ENCODE results near the gene CCDC197. TPM values are rescaled to one million over a fixed set of nuclear protein-coding genes. Genes with fewer than 3 reads are reported as not detected.

The CCDC197 gene
- total RNA-seq, 2 experiments from 2014 or later = not detected

GRCh38 chr14:94045563-94046345 lies 48.7 kb downstream of the CCDC197 start:
- Histone ChIP-seq H2AFZ (ENCODE audit: low read length) (no peak overlapping the region), H4K20me1 (ENCODE audit: insufficient read depth, low read length) (no peaks in the 10 kb centered on the region), H3K4me3 (ENCODE audit: low read depth, low read length, poor library complexity, severe bottlenecking) (no peak overlapping the region), H3K4me1 (ENCODE audit: insufficient read depth, low read length, poor library complexity, severe bottlenecking) (no peaks in the 10 kb centered on the region), H3K79me2 (ENCODE audit: insufficient read depth, low read depth, low read length) (no peaks in the 10 kb centered on the region), H3K4me2 (ENCODE audit: low read length) (no peak overlapping the region), H3K9me2 (ENCODE audit: insufficient read depth, low read length) (no peaks in the 10 kb centered on the region), H3K27ac (ENCODE audit: low read depth, low read length, poor library complexity, severe bottlenecking) (no peak overlapping the region), H3K36me3 (ENCODE audit: insufficient read depth, low read length) (peaks cover 38% of the 10 kb centered on the region), H3K9me3 (ENCODE audit: low read length) (no peaks in the 10 kb centered on the region)
- DNase-seq (ENCODE audit: low spot score) = no peak
- BruUV-seq (replicated peaks) = no TSS peak
- TF ChIP-seq EZH2phosphoT487 (IDR thresholded peaks at IDR 0.05; ENCODE audit: borderline replicate concordance, low read depth, low read length) = no peak
- TF ChIP-seq, protein P1, sequence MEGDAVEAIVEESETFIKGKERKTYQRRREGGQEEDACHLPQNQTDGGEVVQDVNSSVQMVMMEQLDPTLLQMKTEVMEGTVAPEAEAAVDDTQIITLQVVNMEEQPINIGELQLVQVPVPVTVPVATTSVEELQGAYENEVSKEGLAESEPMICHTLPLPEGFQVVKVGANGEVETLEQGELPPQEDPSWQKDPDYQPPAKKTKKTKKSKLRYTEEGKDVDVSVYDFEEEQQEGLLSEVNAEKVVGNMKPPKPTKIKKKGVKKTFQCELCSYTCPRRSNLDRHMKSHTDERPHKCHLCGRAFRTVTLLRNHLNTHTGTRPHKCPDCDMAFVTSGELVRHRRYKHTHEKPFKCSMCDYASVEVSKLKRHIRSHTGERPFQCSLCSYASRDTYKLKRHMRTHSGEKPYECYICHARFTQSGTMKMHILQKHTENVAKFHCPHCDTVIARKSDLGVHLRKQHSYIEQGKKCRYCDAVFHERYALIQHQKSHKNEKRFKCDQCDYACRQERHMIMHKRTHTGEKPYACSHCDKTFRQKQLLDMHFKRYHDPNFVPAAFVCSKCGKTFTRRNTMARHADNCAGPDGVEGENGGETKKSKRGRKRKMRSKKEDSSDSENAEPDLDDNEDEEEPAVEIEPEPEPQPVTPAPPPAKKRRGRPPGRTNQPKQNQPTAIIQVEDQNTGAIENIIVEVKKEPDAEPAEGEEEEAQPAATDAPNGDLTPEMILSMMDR (conservative IDR thresholded peaks at IDR 0.05; ENCODE audit: low read length) = no peak
- ChIA-PET CTCF (ENCODE audit: unreplicated experiment) (no interaction called here), POLR2A (interaction anchor here (0.8 kb wide), 1 partner anchor 8 kb away, joined by 4 read pairs; no protein-coding TSS in a partner anchor)
- intact Hi-C loops (cut with micrococcal nuclease; ENCODE audit: unreplicated experiment) = no loop called here

DNA sequence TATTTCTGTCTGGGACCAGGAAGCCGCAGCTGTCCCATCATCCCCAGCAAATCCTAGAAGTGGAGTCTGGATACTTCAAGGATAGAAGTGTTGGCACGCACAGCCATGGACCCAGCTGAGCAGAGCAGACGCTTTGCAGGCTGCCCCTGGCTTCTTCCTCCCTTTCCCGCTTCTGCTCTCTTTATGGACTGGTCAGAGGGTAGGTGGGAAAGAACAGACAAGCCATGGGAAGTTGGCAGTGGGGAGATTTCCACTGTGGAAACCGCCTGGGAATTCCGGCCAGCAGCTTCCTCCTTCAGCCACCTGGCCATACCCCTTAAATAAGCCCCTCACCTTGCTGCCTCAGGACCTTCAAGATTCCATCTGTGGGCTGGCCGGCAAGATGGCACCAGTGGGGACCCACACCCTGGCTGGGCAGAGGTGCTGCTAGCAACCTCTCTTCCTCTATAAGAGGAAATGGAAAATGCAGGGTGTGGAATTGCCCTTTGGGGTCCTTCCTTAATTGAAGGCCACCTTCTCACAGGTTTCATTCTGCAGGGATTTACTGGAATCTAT lies 49.7 kb downstream of the CCDC197 start:
- Histone ChIP-seq H3K79me2 (ENCODE audit: insufficient read depth, low read depth, low read length) (no peaks in the 10 kb centered on the region), H2AFZ (ENCODE audit: low read length) (no peak overlapping the region), H3K4me1 (ENCODE audit: insufficient read depth, low read length, poor library complexity, severe bottlenecking) (no peaks in the 10 kb centered on the region), H3K27ac (ENCODE audit: low read depth, low read length, poor library complexity, severe bottlenecking) (no peak overlapping the region), H4K20me1 (ENCODE audit: insufficient read depth, low read length) (no peaks in the 10 kb centered on the region), H3K9me2 (ENCODE audit: insufficient read depth, low read length) (no peaks in the 10 kb centered on the region), H3K9me3 (ENCODE audit: low read length) (no peaks in the 10 kb centered on the region), H3K4me3 (ENCODE audit: low read depth, low read length, poor library complexity, severe bottlenecking) (no peak overlapping the region), H3K4me2 (ENCODE audit: low read length) (no peak overlapping the region), H3K36me3 (ENCODE audit: insufficient read depth, low read length) (peaks cover 47% of the 10 kb centered on the region)
- ChIA-PET CTCF (ENCODE audit: unreplicated experiment) (interaction anchor here (0.6 kb wide), 1 partner anchor 10 kb away, joined by 3 read pairs; no protein-coding TSS in a partner anchor), POLR2A (interaction anchor here (0.6 to 0.8 kb wide), 3 partner anchors 9 to 1610 kb away, joined by 3 to 4 read pairs (median 4); no protein-coding TSS in a partner anchor)
- TF ChIP-seq, protein P1 (conservative IDR thresholded peaks at IDR 0.05; ENCODE audit: low read length) = no peak
- no peak for TF ChIP-seq EZH2phosphoT487 (IDR thresholded peaks at IDR 0.05; ENCODE audit: borderline replicate concordance, low read depth, low read length)
- intact Hi-C loops (cut with micrococcal nuclease; ENCODE audit: unreplicated experiment) = no loop called here
- DNase-seq (ENCODE audit: low spot score) = no peak
- BruUV-seq (replicated peaks) = no TSS peak

DNA sequence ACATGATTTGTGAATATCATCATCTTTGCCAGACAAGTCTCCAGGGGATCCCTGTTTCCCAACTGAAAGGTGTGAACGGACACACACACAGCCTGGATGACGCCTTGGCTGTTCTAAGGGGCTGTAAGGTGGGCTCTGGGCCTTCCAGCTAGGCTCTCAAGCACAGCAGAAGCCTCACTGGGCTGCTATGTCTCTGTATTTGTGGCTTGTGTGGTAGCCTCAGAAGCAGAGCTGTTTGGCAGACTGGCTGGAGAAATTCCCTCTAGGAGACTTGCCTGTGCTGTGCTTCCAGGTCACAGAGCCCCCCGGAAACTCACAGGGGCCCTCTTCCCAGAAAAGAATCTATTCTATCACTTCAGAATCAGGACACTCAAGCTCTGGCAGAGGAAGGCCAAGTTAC lies 50.5 kb downstream of the CCDC197 start:
- H3K36me3 ChIP-seq (ENCODE audit: insufficient read depth, low read length) = peaks cover 55% of the 10 kb centered on the region
- H3K79me2 ChIP-seq (ENCODE audit: insufficient read depth, low read depth, low read length) = no peaks in the 10 kb centered on the region
- CTCF ChIA-PET (ENCODE audit: unreplicated experiment) = no interaction called here
- intact Hi-C loops (cut with micrococcal nuclease; ENCODE audit: unreplicated experiment) = no loop called here
- TF ChIP-seq, protein P1 (conservative IDR thresholded peaks at IDR 0.05; ENCODE audit: low read length) = no peak
- no peak for TF ChIP-seq EZH2phosphoT487 (IDR thresholded peaks at IDR 0.05; ENCODE audit: borderline replicate concordance, low read depth, low read length)
- no peaks in the 10 kb centered on the region for H3K4me1 ChIP-seq (ENCODE audit: insufficient read depth, low read length, poor library complexity, severe bottlenecking)
- no peaks in the 10 kb centered on the region for H3K9me2 ChIP-seq (ENCODE audit: insufficient read depth, low read length)
- DNase-seq (ENCODE audit: low spot score) = no peak
- H4K20me1 ChIP-seq (ENCODE audit: insufficient read depth, low read length) = no peaks in the 10 kb centered on the region
- POLR2A ChIA-PET = no interaction called here
- no peaks in the 10 kb centered on the region for H3K9me3 ChIP-seq (ENCODE audit: low read length)
- no peak overlapping the region for H3K27ac ChIP-seq (ENCODE audit: low read depth, low read length, poor library complexity, severe bottlenecking)
- H3K4me2 ChIP-seq (ENCODE audit: low read length) = no peak overlapping the region
- BruUV-seq (replicated peaks) = no TSS peak
- H2AFZ ChIP-seq (ENCODE audit: low read length) = no peak overlapping the region
- H3K4me3 ChIP-seq (ENCODE audit: low read depth, low read length, poor library complexity, severe bottlenecking) = no peak overlapping the region

Measured in OCI-LY7 (cell line).